ENCODE results near the gene EIF4G3. TPM values are rescaled to one million over a fixed set of nuclear protein-coding genes. Genes with fewer than 3 reads are reported as not detected.
A peak's percentile ranks its signal among the peaks of the same experiment; 100 is the strongest.
"Not testable (repeated sequence)": the region's sequence is repeated elsewhere in the genome, so short reads cannot be mapped to it uniquely, and the experiment has no call there.

EIF4G3 gene
- total RNA-seq, 1 experiment from 2014 or later = 30.9 TPM

GRCh38 chr1:21160263-21160796 lies 16.4 kb downstream of the EIF4G3 start:
- DNase-seq (ENCODE audit: low spot score) = no peak
- in situ Hi-C loops (cut with HindIII; ENCODE audit: low sequenced_read_pairs) = no loop called here

GRCh38 chr1:21157868-21158267 lies 18.8 kb downstream of the EIF4G3 start:
- in situ Hi-C loops (cut with HindIII; ENCODE audit: low sequenced_read_pairs) = no loop called here
- DNase-seq (ENCODE audit: low spot score) = no peak

GRCh38 chr1:21157054-21157453 lies 19.6 kb downstream of the EIF4G3 start:
- DNase-seq (ENCODE audit: low spot score) = no peak
- in situ Hi-C loops (cut with HindIII; ENCODE audit: low sequenced_read_pairs) = no loop called here

- DNase-seq (ENCODE audit: low spot score) = no peak
- in situ Hi-C loops (cut with HindIII; ENCODE audit: low sequenced_read_pairs) = no loop called here
These were observed 20.7 kb downstream of the EIF4G3 start for GRCh38 chr1:21156019-21156418.

- in situ Hi-C loops (cut with HindIII; ENCODE audit: low sequenced_read_pairs) = no loop called here
- no peak for DNase-seq (ENCODE audit: low spot score)
These were observed 22.0 kb downstream of the EIF4G3 start for GRCh38 chr1:21154717-21155116.

- no peak for DNase-seq (ENCODE audit: low spot score)
- in situ Hi-C loops (cut with HindIII; ENCODE audit: low sequenced_read_pairs) = no loop called here
These were observed 23.3 kb downstream of the EIF4G3 start for GRCh38 chr1:21153388-21153787.

- in situ Hi-C loops (cut with HindIII; ENCODE audit: low sequenced_read_pairs) = no loop called here
These were observed 24.1 kb downstream of the EIF4G3 start for GRCh38 chr1:21152423-21153100.

GRCh38 chr1:21149855-21150432 lies 26.8 kb downstream of the EIF4G3 start:
- DNase-seq (ENCODE audit: low spot score) = peak; percentile 67
- in situ Hi-C loops (cut with HindIII; ENCODE audit: low sequenced_read_pairs) = no loop called here

More at GRCh38 chr1:21152423-21153100, 24.1 kb downstream of the EIF4G3 start:
- peak; percentile 33 for DNase-seq (ENCODE audit: low spot score)

GRCh38 chr1:21149430-21149854 lies 27.3 kb downstream of the EIF4G3 start:
- in situ Hi-C loops (cut with HindIII; ENCODE audit: low sequenced_read_pairs) = no loop called here
- peak; percentile 83 for DNase-seq (ENCODE audit: low spot score)

GRCh38 chr1:21143752-21144151 lies 32.9 kb downstream of the EIF4G3 start:
- DNase-seq (ENCODE audit: low spot score) = no peak
- in situ Hi-C loops (cut with HindIII; ENCODE audit: low sequenced_read_pairs) = no loop called here

- no peak for DNase-seq (ENCODE audit: low spot score)
- in situ Hi-C loops (cut with HindIII; ENCODE audit: low sequenced_read_pairs) = no loop called here
These were observed 33.6 kb downstream of the EIF4G3 start for GRCh38 chr1:21143138-21143537.

GRCh38 chr1:21141030-21141429 lies 35.7 kb downstream of the EIF4G3 start:
- in situ Hi-C loops (cut with HindIII; ENCODE audit: low sequenced_read_pairs) = no loop called here

GRCh38 chr1:21139601-21140000 lies 37.1 kb downstream of the EIF4G3 start:
- in situ Hi-C loops (cut with HindIII; ENCODE audit: low sequenced_read_pairs) = no loop called here
- DNase-seq (ENCODE audit: low spot score) = peak; percentile 47

More at GRCh38 chr1:21141030-21141429, 35.7 kb downstream of the EIF4G3 start:
- DNase-seq (ENCODE audit: low spot score) = no peak

GRCh38 chr1:21136344-21136743 lies 40.4 kb downstream of the EIF4G3 start:
- in situ Hi-C loops (cut with HindIII; ENCODE audit: low sequenced_read_pairs); DNase-seq (ENCODE audit: low spot score): not testable (repeated sequence)

GRCh38 chr1:21131200-21131599 lies 45.5 kb downstream of the EIF4G3 start:
- DNase-seq (ENCODE audit: low spot score) = no peak
- in situ Hi-C loops (cut with HindIII; ENCODE audit: low sequenced_read_pairs) = no loop called here

GRCh38 chr1:21129407-21129806 lies 47.3 kb downstream of the EIF4G3 start:
- in situ Hi-C loops (cut with HindIII; ENCODE audit: low sequenced_read_pairs) = no loop called here
- DNase-seq (ENCODE audit: low spot score) = no peak

GRCh38 chr1:21126324-21126723 lies 50.4 kb downstream of the EIF4G3 start:
- in situ Hi-C loops (cut with HindIII; ENCODE audit: low sequenced_read_pairs) = no loop called here
- DNase-seq (ENCODE audit: low spot score) = no peak

GRCh38 chr1:21124846-21125245 lies 51.9 kb downstream of the EIF4G3 start:
- no peak for DNase-seq (ENCODE audit: low spot score)
- in situ Hi-C loops (cut with HindIII; ENCODE audit: low sequenced_read_pairs) = no loop called here

- DNase-seq (ENCODE audit: low spot score) = no peak
- in situ Hi-C loops (cut with HindIII; ENCODE audit: low sequenced_read_pairs) = no loop called here
These were observed 53.3 kb downstream of the EIF4G3 start for GRCh38 chr1:21123287-21123948.

GRCh38 chr1:21121764-21122471 lies 54.8 kb downstream of the EIF4G3 start:
- in situ Hi-C loops (cut with HindIII; ENCODE audit: low sequenced_read_pairs) = no loop called here
- DNase-seq (ENCODE audit: low spot score) = no peak

Data from G401 (cell line).